ENCODE measurements around the gene TEAD2.

Gene TEAD2

GRCh38 chr19:49336482-49337266, 25.5 kb downstream of the TEAD2 start:
- no peak for TF ChIP-seq GATA3 (IDR thresholded peaks at IDR 0.05; ENCODE audit: low read depth, low read length)
- TF ChIP-seq GATA2 (IDR thresholded peaks at IDR 0.05; ENCODE audit: low read depth, low read length), result no peak

DNA sequence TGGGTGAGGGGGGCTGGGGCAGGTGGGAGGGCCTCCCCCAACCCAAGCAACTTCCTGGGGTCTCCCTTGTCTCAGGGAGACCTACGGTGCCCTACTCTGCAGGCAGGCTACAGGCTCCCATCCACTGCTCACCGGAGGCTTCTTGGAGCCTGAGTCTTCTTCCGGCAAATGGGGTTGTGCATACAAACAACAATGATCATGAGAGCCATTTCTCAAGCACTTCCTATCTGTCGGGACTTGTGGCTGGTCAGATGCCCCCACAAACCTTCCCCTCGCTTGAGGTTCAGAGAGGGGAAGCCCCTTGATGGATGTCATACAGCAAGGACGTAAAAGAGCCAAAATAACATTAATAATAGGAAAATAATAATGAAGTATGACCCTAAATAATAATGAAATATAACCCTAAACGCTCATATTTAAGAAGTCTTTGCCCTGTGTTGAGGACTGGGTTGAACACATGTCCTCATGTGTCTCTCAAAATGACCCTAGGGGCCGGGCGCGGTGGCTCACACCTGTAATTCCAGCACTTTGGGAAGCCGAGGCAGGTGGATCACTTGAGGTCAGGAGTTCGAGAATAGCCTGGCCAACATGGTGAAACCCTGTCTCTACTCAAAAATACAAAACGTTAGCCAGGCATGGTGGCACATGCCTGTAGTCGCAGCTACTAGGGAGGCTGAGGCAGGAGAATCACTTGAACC, 26.3 kb downstream of the TEAD2 start:
- TF ChIP-seq GATA3 (IDR thresholded peaks at IDR 0.05; ENCODE audit: low read depth, low read length) (no peak), GATA2 (IDR thresholded peaks at IDR 0.05; ENCODE audit: low read depth, low read length) (no peak)

- TF ChIP-seq GATA2 (IDR thresholded peaks at IDR 0.05; ENCODE audit: low read depth, low read length), result no peak
- TF ChIP-seq GATA3 (IDR thresholded peaks at IDR 0.05; ENCODE audit: low read depth, low read length), result no peak
Measured at GRCh38 chr19:49335071-49335783, 27.0 kb downstream of the TEAD2 start, which contains the start of gene CD37. Gene CD37, plus strand, starts transcription at chr19:49335406. Its CDS starts 135 bp downstream, at chr19:49335541.

- no peak for TF ChIP-seq GATA3 (IDR thresholded peaks at IDR 0.05; ENCODE audit: low read depth, low read length)
- TF ChIP-seq GATA2 (IDR thresholded peaks at IDR 0.05; ENCODE audit: low read depth, low read length), result no peak
Measured at GRCh38 chr19:49333811-49334288, 28.4 kb downstream of the TEAD2 start.

DNA sequence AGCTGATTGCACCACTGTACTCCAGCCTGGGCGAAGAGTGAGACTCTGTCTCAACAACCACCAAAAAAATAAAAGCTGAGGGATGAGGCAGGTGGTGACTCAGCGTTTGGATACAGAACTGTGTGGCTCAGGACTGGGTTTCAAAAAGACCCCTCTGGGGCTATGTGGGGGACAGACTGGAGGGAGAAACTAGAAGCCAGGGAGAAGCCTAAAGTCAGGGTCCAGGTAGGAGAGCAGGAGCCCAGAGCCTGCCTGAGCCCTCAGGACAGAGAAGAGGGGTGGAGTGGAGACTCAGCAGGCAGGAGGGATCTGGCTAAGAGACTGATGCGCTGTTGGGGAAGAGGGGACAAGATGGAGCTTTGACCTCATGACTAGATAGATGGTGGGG, 28.8 kb downstream of the TEAD2 start:
- TF ChIP-seq GATA3 (IDR thresholded peaks at IDR 0.05; ENCODE audit: low read depth, low read length) (no peak), GATA2 (IDR thresholded peaks at IDR 0.05; ENCODE audit: low read depth, low read length) (no peak)

- TF ChIP-seq GATA3 (IDR thresholded peaks at IDR 0.05; ENCODE audit: low read depth, low read length), result no peak
- no peak for TF ChIP-seq GATA2 (IDR thresholded peaks at IDR 0.05; ENCODE audit: low read depth, low read length)
Measured at GRCh38 chr19:49331616-49332055, 30.6 kb downstream of the TEAD2 start.

- no peak for TF ChIP-seq GATA3 (IDR thresholded peaks at IDR 0.05; ENCODE audit: low read depth, low read length)
- no peak for TF ChIP-seq GATA2 (IDR thresholded peaks at IDR 0.05; ENCODE audit: low read depth, low read length)
Measured at GRCh38 chr19:49328741-49329140, 33.5 kb downstream of the TEAD2 start.

- no peak for TF ChIP-seq GATA3 (IDR thresholded peaks at IDR 0.05; ENCODE audit: low read depth, low read length)
- no peak for TF ChIP-seq GATA2 (IDR thresholded peaks at IDR 0.05; ENCODE audit: low read depth, low read length)
Measured at GRCh38 chr19:49327878-49328544, 34.2 kb downstream of the TEAD2 start.

- no peak for TF ChIP-seq GATA3 (IDR thresholded peaks at IDR 0.05; ENCODE audit: low read depth, low read length)
- TF ChIP-seq GATA2 (IDR thresholded peaks at IDR 0.05; ENCODE audit: low read depth, low read length), result no peak
Measured at GRCh38 chr19:49326165-49326704, 36.0 kb downstream of the TEAD2 start.

- no peak for TF ChIP-seq GATA3 (IDR thresholded peaks at IDR 0.05; ENCODE audit: low read depth, low read length)
- no peak for TF ChIP-seq GATA2 (IDR thresholded peaks at IDR 0.05; ENCODE audit: low read depth, low read length)
Measured at GRCh38 chr19:49324801-49325576, 37.2 kb downstream of the TEAD2 start, which contains the start of gene SLC6A16. Gene SLC6A16, minus strand, starts transcription at chr19:49325191. Its CDS starts 13,844 bp downstream, at chr19:49311347.

GRCh38 chr19:49318296-49318695, 43.9 kb downstream of the TEAD2 start:
- TF ChIP-seq GATA2 (IDR thresholded peaks at IDR 0.05; ENCODE audit: low read depth, low read length), result no peak
- TF ChIP-seq GATA3 (IDR thresholded peaks at IDR 0.05; ENCODE audit: low read depth, low read length), result no peak

DNA sequence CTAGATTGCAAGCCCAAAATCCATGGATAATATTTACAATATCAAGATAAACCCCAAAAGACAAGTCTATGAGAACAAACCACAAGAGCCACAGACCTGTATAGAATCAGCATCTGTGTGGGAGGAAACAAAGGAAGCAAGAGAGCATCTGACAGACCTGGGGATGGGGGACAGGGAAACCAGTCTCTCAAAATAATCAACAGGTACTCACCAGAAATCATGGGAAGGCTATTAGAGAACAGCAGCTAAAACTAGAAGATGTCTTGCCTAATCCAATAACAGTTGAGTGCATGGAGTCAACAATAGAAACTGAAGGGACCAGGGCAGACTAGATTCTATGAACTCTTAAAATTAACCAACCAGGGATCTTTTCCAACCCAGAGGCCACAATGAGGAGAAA, 45.9 kb downstream of the TEAD2 start:
- TF ChIP-seq GATA2 (IDR thresholded peaks at IDR 0.05; ENCODE audit: low read depth, low read length) (no peak), GATA3 (IDR thresholded peaks at IDR 0.05; ENCODE audit: low read depth, low read length) (no peak)

GRCh38 chr19:49315111-49315510, 47.1 kb downstream of the TEAD2 start:
- TF ChIP-seq GATA3 (IDR thresholded peaks at IDR 0.05; ENCODE audit: low read depth, low read length) (no peak), GATA2 (IDR thresholded peaks at IDR 0.05; ENCODE audit: low read depth, low read length) (no peak)
